Iris pigment epithelial cell (primary cell): ENCODE measurements around the gene IGSF10.

ENCODE experiments used
- DNase-seq: peaks from one replicate; pipeline ENCODE4 v3.0.0-alpha.2; 2011; ENCODE audit warnings: low read depth

The IGSF10 gene

DNA sequence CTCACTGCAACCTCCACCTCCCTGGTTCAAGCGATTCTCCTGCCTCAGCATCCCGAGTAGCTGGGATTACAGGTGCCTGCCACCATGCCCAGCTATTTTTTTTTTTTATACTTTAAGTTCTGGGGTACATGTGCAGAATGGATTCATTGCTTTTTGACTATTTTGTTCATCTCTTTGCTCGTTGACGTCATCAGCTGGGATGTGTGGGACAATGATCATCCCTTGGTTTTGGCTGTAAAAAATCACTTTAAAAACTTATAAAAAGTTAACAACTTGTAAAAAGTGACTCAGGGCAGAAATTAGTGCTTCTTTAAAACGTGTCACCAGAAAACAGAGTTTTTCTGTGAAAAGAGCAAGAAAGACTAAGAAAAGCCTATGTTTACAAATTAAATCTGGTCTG is 37.8 kb downstream of the IGSF10 start:
- DNase-seq, result no peak

DNA sequence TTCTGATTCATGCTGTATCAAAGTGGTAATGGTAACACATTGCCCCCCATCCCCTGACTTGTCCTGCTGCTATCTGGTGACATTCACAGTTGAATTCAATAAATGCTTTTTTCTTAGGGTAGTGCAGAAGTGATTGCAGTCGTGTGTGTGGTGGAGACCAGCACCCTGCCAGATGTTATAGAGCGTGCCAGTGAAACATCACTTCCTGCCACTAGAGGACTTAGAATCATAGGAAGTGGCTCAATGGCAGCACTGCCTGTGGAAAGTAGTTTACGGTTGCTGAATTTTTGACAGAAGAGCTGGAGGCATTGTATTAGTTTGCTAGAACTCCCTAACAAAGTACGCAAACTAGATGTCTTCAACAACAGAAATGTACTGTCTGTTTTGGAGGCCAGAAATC is 38.9 kb downstream of the IGSF10 start:
- DNase-seq, result no peak

DNA sequence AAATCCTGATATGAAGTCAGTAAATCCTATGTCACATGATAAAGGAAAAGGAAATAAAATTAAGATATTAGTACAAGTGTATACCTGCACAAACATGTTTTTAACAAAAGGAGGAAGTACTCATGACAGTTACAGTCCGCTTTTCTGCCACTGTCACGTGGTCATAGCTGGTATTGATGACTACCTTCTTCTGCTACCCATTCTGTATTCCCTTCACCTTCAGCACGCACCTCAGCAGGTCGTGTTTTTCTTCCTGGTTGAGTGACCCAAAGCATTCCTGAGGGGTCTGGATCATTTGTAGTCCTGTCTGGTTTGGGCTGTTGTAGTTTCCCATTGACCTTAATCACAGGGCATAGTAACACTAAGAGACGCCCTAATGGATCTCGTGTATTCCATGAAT is 41.1 kb downstream of the IGSF10 start:
- DNase-seq, result no peak

DNA sequence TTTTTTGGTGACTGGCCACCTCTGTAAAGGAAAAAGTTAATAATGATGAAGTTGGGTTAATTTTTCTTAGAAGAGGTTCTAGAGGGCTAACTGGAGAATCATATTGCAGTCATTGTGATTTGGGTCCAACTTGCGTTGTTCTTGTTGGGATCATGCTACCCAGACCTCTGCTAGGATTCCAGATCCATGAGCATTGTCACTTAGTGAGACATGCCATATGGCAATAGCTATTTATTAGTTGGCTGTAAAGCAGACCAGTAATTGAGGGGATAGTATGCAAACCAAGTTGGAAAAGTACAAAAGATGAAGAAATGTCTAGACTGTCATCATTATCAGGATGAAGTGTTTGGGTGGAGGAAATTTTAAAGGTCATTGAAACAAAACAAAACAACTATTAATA is 45.6 kb downstream of the IGSF10 start:
- DNase-seq, result no peak

DNA sequence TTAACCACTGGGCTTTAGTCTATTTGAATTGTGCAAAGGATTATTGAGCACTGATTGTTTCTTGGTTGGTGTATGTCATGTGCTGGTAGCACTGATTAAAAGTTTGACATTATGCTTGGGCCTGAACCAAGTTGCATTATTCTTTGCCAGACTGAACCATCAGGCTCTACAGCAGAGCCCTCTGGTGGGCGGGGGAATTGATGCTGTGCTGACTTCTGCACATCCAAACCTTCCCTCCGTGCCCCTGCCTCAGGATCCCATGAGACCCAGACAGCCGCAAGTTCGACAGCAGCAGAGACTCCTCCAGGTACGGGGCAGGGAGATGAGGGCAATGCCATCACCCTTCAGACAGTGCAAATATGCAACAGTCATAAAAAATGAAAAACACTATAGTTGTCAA is 47.9 kb downstream of the IGSF10 start:
- DNase-seq, result no peak
